Smooth muscle cell (in vitro differentiated cells): ENCODE results near the gene PLAAT5. TPM values are rescaled to one million over a fixed set of nuclear protein-coding genes. Genes with fewer than 3 reads are reported as not detected.

Experiments
- DNase-seq: peaks from one replicate; lab custom pipeline; 2025; ENCODE audit not compliant: unreplicated experiment; lab: John Stamatoyannopoulos, UW
- H2AFZ ChIP-seq: fragments of 200-600 bp; sonication (generic); 2 replicates; pipeline ENCODE4 v1.6.0; 2016; ENCODE audit warnings: antibody characterized with exemption, low read depth, mild to moderate bottlenecking
- H3F3A ChIP-seq: fragments of 200-600 bp; sonication (generic); 2 replicates; pipeline ENCODE4 v1.6.0; 2017; ENCODE audit warnings: antibody characterized with exemption, low read depth
- H3K27ac ChIP-seq: fragments of 200-600 bp; sonication (generic); 2 replicates; pipeline ENCODE4 v1.5.1; 2016; ENCODE audit warnings: low read depth, mild to moderate bottlenecking
- H3K27me3 ChIP-seq: fragments of 200-600 bp; sonication (generic); 2 replicates; pipeline ENCODE4 v1.6.1; 2016; ENCODE audit warnings: low read depth, mild to moderate bottlenecking
- H3K36me3 ChIP-seq: fragments of 200-600 bp; sonication (generic); 2 replicates; pipeline ENCODE4 v1.5.1; 2016; ENCODE audit warnings: low read depth
- H3K4me1 ChIP-seq: fragments of 200-600 bp; sonication (generic); 2 replicates; pipeline ENCODE4 v1.5.1; 2016; ENCODE audit warnings: low read depth
- H3K4me2 ChIP-seq: fragments of 200-600 bp; sonication (generic); 2 replicates; pipeline ENCODE4 v1.6.0; 2016; ENCODE audit warnings: mild to moderate bottlenecking
- H3K4me3 ChIP-seq: fragments of 200-600 bp; sonication (generic); 2 replicates; pipeline ENCODE4 v1.5.1; 2016; ENCODE audit warnings: mild to moderate bottlenecking
- H3K79me2 ChIP-seq: fragments of 200-600 bp; sonication (generic); 2 replicates; pipeline ENCODE4 v1.6.0; 2016; ENCODE audit warnings: low read depth, mild to moderate bottlenecking
- H3K9ac ChIP-seq: fragments of 200-600 bp; sonication (generic); 2 replicates; pipeline ENCODE4 v1.6.0; 2016; ENCODE audit warnings: low read depth
- H3K9me3 ChIP-seq: fragments of 200-600 bp; sonication (generic); replicated peaks from 2 replicates; pipeline ENCODE4 v1.5.1; 2016; ENCODE audit warnings: low read depth
- H4K20me1 ChIP-seq: fragments of 200-600 bp; sonication (generic); 2 replicates; pipeline ENCODE4 v1.6.0; 2016; ENCODE audit warnings: low read depth
- WGBS: methylation state at CpG from one replicate; pipeline ENCODE4 v1.1.7; 2016; ENCODE audit warnings: low lambda C conversion rate; 5-methylcytosine and 5-hydroxymethylcytosine counted together
- polyA plus RNA-seq: library from polyadenylated mRNA; unstranded; fragments of >200 nt; fragmentation: Nextera tagmentation; extraction: Ambion mirVana; gene quantifications from 2 replicates; pipeline ENCODE4 v1.2.1, GENCODE V29; 2016
- total RNA-seq: library from RNA; depleted of rRNA; stranded (reverse); fragments of >200 nt; gene quantifications from 2 replicates; pipeline ENCODE4 v1.2.3, GENCODE V29; 2014
- TF ChIP-seq, protein P1 (sequence below): fragments of 200-600 bp; sonication (generic); IDR thresholded peaks from 2 replicates; pipeline ENCODE4 v1.5.1; 2017; ENCODE audit warnings: borderline replicate concordance, mild to moderate bottlenecking, antibody characterized with exemption; ENCODE audit not compliant: insufficient read depth, poor library complexity, severe bottlenecking

PLAAT5 gene
- total and polyA plus RNA-seq, 2 experiments from 2014 or later = 0.04 TPM; not detected in 1

DNA sequence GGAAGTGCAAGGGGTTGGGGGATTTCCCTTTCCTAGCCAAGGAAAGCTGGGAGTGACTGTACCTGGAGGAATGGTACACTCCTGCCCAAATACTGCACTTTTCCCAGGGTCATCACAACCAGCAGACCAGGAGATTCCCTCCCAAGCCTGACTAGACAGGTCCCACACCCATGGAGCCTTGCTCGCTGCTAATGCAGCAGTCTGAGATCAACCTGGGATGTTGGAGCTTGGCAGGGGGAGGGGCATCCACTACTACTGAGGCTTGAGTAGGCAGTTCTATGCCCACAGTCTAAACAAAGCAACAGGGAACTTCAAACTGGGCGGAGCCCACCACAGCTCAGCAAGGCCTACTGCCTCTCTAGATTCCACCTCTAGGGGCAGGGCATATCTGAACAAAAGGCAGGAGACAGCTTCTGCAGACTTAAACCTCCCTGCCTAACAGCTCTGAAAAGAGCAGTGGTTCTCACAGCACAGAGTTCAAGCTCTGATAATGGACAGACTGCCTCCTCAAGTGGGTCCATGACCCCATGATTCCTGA, 62.9 kb downstream of the PLAAT5 start:
- no peak overlapping the region for H3K4me2 ChIP-seq
- no peak overlapping the region for H3K4me3 ChIP-seq
- no peak for DNase-seq
- H3K4me1 ChIP-seq = no peaks in the 10 kb centered on the region
- no peaks in the 10 kb centered on the region for H3F3A ChIP-seq
- no peak overlapping the region for H3K9ac ChIP-seq
- TF ChIP-seq, protein P1, sequence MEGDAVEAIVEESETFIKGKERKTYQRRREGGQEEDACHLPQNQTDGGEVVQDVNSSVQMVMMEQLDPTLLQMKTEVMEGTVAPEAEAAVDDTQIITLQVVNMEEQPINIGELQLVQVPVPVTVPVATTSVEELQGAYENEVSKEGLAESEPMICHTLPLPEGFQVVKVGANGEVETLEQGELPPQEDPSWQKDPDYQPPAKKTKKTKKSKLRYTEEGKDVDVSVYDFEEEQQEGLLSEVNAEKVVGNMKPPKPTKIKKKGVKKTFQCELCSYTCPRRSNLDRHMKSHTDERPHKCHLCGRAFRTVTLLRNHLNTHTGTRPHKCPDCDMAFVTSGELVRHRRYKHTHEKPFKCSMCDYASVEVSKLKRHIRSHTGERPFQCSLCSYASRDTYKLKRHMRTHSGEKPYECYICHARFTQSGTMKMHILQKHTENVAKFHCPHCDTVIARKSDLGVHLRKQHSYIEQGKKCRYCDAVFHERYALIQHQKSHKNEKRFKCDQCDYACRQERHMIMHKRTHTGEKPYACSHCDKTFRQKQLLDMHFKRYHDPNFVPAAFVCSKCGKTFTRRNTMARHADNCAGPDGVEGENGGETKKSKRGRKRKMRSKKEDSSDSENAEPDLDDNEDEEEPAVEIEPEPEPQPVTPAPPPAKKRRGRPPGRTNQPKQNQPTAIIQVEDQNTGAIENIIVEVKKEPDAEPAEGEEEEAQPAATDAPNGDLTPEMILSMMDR = no peak
- no peak overlapping the region for H2AFZ ChIP-seq
- H3K9me3 ChIP-seq = no peaks in the 10 kb centered on the region
- H4K20me1 ChIP-seq = no peaks in the 10 kb centered on the region
- no peaks in the 10 kb centered on the region for H3K27me3 ChIP-seq
- whole genome bisulfite sequencing = 87% methylated on average over 2 of the region's 2 CpGs
- no peaks in the 10 kb centered on the region for H3K79me2 ChIP-seq
- no peak overlapping the region for H3K27ac ChIP-seq
- no peaks in the 10 kb centered on the region for H3K36me3 ChIP-seq

GRCh38 chr11:63417174-63417852, 73.7 kb downstream of the PLAAT5 start:
- Histone ChIP-seq H2AFZ (no peak overlapping the region), H3K36me3 (no peaks in the 10 kb centered on the region), H3K9me3 (no peaks in the 10 kb centered on the region), H3K79me2 (no peaks in the 10 kb centered on the region), H3K27ac (no peak overlapping the region), H3F3A (no peaks in the 10 kb centered on the region), H3K4me3 (no peak overlapping the region), H3K4me1 (no peaks in the 10 kb centered on the region), H3K27me3 (no peaks in the 10 kb centered on the region), H3K9ac (no peak overlapping the region), H4K20me1 (no peaks in the 10 kb centered on the region), H3K4me2 (no peak overlapping the region)
- TF ChIP-seq, protein P1 = no peak
- DNase-seq = no peak
- WGBS = 89% methylated on average over 2 of the region's 2 CpGs

Other genes with a start within 250 kb of the PLAAT5 start
- not detected in 2 replicates for gene SLC22A25, start 247.6 kb downstream of the PLAAT5 start, total RNA-seq
- not detected in 2 replicates for gene SLC22A25, start 247.6 kb downstream of the PLAAT5 start, polyA plus RNA-seq
- gene SLC22A9, start 121.4 kb downstream of the PLAAT5 start, total RNA-seq = not detected in 2 replicates
- not detected in 2 replicates for gene SLC22A9, start 121.4 kb downstream of the PLAAT5 start, polyA plus RNA-seq
- gene LGALS12, start 14.9 kb upstream of the PLAAT5 start, total RNA-seq = 0.58 TPM in 1 of 2 replicates, not detected in the other
- gene LGALS12, start 14.9 kb upstream of the PLAAT5 start, polyA plus RNA-seq = not detected in 2 replicates
- gene PLAAT4, start 45.6 kb upstream of the PLAAT5 start, total RNA-seq = not detected in 2 replicates
- gene PLAAT4, start 45.6 kb upstream of the PLAAT5 start, polyA plus RNA-seq = not detected in 2 replicates
- gene PLAAT2, start 72.2 kb upstream of the PLAAT5 start, total RNA-seq = not detected in 2 replicates
- not detected in 2 replicates for gene PLAAT2, start 72.2 kb upstream of the PLAAT5 start, polyA plus RNA-seq
- 2.5 and 5.2 TPM in 2 replicates for gene PLAAT3, start 123.3 kb upstream of the PLAAT5 start, total RNA-seq
- 0.90 and 5.0 TPM in 2 replicates for gene PLAAT3, start 123.3 kb upstream of the PLAAT5 start, polyA plus RNA-seq
- gene ATL3, start 180.2 kb upstream of the PLAAT5 start, total RNA-seq = 32.5 and 37.5 TPM in 2 replicates
- 13.0 and 14.9 TPM in 2 replicates for gene ATL3, start 180.2 kb upstream of the PLAAT5 start, polyA plus RNA-seq
- gene RTN3, start 190.3 kb upstream of the PLAAT5 start, total RNA-seq = 59.5 and 64.9 TPM in 2 replicates
- gene RTN3, start 190.3 kb upstream of the PLAAT5 start, polyA plus RNA-seq = 43.5 and 50.9 TPM in 2 replicates